Esophagus mucosa (tissue), 1 donor: ENCODE data around the gene ITK. TPM values are rescaled to one million over a fixed set of nuclear protein-coding genes. Genes with fewer than 3 reads are reported as not detected.
A peak's percentile ranks its signal among the peaks of the same experiment; 100 is the strongest.

Source experiments
- ATAC-seq: fragments of 200-7000 bp; cut with Tn5 transposase; one replicate; pipeline ENCODE4 v1.9.1; 2020
- total RNA-seq: library from RNA; stranded (reverse); gene quantifications from one replicate; pipeline ENCODE4 v1.2.4, GENCODE V29; 2023
- donor health status: DM: yes; HTN: yes; CAD: no.

The ITK gene
- total RNA-seq: 0.40 TPM

GRCh38 chr5:157180374-157181264 lies at the start of gene ITK:
ITK (plus strand) TSS chr5:157180840; CDS start chr5:157180978, 138 bp downstream.
- no peak for ATAC-seq

- no peak for ATAC-seq
Observed at GRCh38 chr5:157130925-157131324, 49.7 kb upstream of the ITK start.

GRCh38 chr5:157132281-157132612 lies 48.4 kb upstream of the ITK start:
- ATAC-seq: no peak

- ATAC-seq: no peak
Observed at GRCh38 chr5:157137691-157138090, 42.9 kb upstream of the ITK start.

- peak; percentile 100 for ATAC-seq
Observed at GRCh38 chr5:157142317-157143126, 38.1 kb upstream of the ITK start, which contains the start of gene MED7. MED7 (minus strand) TSS chr5:157142865; CDS start chr5:157139431, 3,434 bp downstream.

GRCh38 chr5:157143127-157143971 lies 37.3 kb upstream of the ITK start:
- peak; percentile 40 for ATAC-seq

GRCh38 chr5:157148734-157149615 lies 31.7 kb upstream of the ITK start:
- peak; percentile 73 for ATAC-seq

- no peak for ATAC-seq
Observed at GRCh38 chr5:157150995-157151394, 29.6 kb upstream of the ITK start.

GRCh38 chr5:157155297-157155696 lies 25.3 kb upstream of the ITK start:
- no peak for ATAC-seq

GRCh38 chr5:157157293-157157891 lies 23.2 kb upstream of the ITK start:
- ATAC-seq: no peak

- ATAC-seq: no peak
Observed at GRCh38 chr5:157159209-157159751, 21.4 kb upstream of the ITK start.

GRCh38 chr5:157160001-157160400 lies 20.6 kb upstream of the ITK start:
- no peak for ATAC-seq

- ATAC-seq: no peak
Observed at GRCh38 chr5:157161996-157162395, 18.6 kb upstream of the ITK start.

- ATAC-seq: no peak
Observed at GRCh38 chr5:157162919-157163510, 17.6 kb upstream of the ITK start.

GRCh38 chr5:157164521-157164920 lies 16.1 kb upstream of the ITK start:
- no peak for ATAC-seq

- no peak for ATAC-seq
Observed at GRCh38 chr5:157165261-157165660, 15.4 kb upstream of the ITK start.

- ATAC-seq: no peak
Observed at GRCh38 chr5:157165668-157166067, 15.0 kb upstream of the ITK start.

- ATAC-seq: no peak
Observed at GRCh38 chr5:157166214-157167213, 14.1 kb upstream of the ITK start, which contains the start of gene GARIN3. GARIN3 (minus strand) TSS chr5:157166264; CDS start chr5:157166168, 96 bp downstream.

- ATAC-seq: no peak
Observed at GRCh38 chr5:157167214-157167621, 13.4 kb upstream of the ITK start.
